ENCODE results near the gene MFGE8. TPM values are rescaled to one million over a fixed set of nuclear protein-coding genes. Genes with fewer than 3 reads are reported as not detected.
A peak's percentile ranks its signal among the peaks of the same experiment; 100 is the strongest.
"Not testable (repeated sequence)": the region's sequence is repeated elsewhere in the genome, so short reads cannot be mapped to it uniquely, and the experiment has no call there.

The MFGE8 gene
- total RNA-seq, 4 donors from 2014 or later, result 341 to 594 (median 450) TPM

- TF ChIP-seq, protein P1, sequence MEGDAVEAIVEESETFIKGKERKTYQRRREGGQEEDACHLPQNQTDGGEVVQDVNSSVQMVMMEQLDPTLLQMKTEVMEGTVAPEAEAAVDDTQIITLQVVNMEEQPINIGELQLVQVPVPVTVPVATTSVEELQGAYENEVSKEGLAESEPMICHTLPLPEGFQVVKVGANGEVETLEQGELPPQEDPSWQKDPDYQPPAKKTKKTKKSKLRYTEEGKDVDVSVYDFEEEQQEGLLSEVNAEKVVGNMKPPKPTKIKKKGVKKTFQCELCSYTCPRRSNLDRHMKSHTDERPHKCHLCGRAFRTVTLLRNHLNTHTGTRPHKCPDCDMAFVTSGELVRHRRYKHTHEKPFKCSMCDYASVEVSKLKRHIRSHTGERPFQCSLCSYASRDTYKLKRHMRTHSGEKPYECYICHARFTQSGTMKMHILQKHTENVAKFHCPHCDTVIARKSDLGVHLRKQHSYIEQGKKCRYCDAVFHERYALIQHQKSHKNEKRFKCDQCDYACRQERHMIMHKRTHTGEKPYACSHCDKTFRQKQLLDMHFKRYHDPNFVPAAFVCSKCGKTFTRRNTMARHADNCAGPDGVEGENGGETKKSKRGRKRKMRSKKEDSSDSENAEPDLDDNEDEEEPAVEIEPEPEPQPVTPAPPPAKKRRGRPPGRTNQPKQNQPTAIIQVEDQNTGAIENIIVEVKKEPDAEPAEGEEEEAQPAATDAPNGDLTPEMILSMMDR (IDR thresholded peaks at IDR 0.05), result no peak
- no peak for DNase-seq (ENCODE audit: low spot score)
- no peak for ATAC-seq (ENCODE audit: low FRiP score)
These were observed 17.4 kb upstream of the MFGE8 start for GRCh38 chr15:88930579-88930978.

DNA sequence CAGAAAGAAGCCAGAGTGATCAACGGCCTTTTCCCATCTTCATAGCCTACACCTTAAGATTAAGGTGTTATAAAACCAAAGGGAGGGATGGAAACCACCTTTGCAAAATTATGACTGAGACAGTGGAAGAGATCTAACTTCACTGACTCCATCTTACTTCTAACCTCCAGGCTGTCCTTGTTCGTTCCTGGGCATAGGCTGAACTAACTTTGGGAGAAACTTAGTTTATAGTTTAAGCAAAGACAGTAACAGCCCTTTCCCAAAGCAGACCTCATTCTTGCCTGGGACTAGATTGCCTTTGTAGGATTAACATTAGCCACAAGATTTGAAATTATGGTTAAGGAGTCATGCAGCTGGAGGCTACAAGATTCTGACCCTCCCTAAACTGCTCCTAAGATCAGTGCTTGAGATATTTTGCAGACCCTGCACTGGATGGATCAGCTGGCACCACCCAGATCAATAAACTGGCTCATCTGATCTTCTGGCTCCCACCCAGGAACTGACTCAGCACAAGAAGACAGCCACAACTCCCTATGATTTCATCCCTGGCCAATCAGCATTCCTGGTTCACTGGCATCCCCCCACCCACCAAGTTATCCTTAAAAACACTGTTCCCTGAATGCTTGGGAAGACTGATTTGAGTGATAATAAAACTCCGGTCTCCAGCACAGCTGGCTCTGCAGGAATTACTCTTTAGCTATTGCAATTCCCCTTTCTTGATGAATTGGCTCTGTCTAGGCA lies 16.3 kb upstream of the MFGE8 start:
- not testable (repeated sequence) for ATAC-seq (ENCODE audit: low FRiP score); DNase-seq (ENCODE audit: low spot score)

DNA sequence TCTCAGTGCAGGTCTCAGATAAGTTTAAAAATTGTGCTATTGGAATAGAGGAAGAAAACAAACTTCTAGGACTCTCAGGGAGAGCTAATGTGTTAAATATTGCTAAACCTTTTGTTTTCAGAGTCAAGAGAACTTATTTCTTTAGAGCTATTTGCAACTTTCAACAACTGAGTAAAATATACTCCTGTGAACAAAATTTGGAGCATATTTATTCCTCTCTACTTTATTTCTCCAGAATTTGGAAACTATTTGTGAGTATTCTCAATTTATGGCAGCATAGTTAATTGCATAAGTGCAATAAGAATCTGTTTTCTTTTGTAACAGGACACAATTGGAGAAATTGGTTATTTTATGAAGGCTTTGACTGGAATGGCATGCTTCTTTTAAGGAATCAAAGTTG lies 15.0 kb upstream of the MFGE8 start:
- not testable (repeated sequence) for ATAC-seq (ENCODE audit: low FRiP score); DNase-seq (ENCODE audit: low spot score)

GRCh38 chr15:88925648-88926047 lies 12.5 kb upstream of the MFGE8 start:
- ATAC-seq (ENCODE audit: low FRiP score), result not testable (repeated sequence)

GRCh38 chr15:88920892-88921435 lies 7.8 kb upstream of the MFGE8 start:
- not testable (repeated sequence) for DNase-seq (ENCODE audit: low spot score); ATAC-seq (ENCODE audit: low FRiP score)

More at GRCh38 chr15:88925648-88926047, 12.5 kb upstream of the MFGE8 start:
- not testable (repeated sequence) for DNase-seq (ENCODE audit: low spot score)

GRCh38 chr15:88920186-88920891 lies 7.2 kb upstream of the MFGE8 start:
- ATAC-seq (ENCODE audit: low FRiP score) (no peak), DNase-seq (ENCODE audit: low spot score) (no peak)
- TF ChIP-seq, protein P1 (IDR thresholded peaks at IDR 0.05), result no peak

GRCh38 chr15:88918738-88919137 lies 5.6 kb upstream of the MFGE8 start:
- ATAC-seq (ENCODE audit: low FRiP score) (peak; percentile 88), DNase-seq (ENCODE audit: low spot score) (peak; percentile 72)
- TF ChIP-seq, protein P1 (IDR thresholded peaks at IDR 0.05), result no peak

GRCh38 chr15:88917760-88918159 lies 4.6 kb upstream of the MFGE8 start:
- TF ChIP-seq, protein P1 (IDR thresholded peaks at IDR 0.05), result no peak
- no peak for DNase-seq (ENCODE audit: low spot score)
- ATAC-seq (ENCODE audit: low FRiP score), result no peak

DNA sequence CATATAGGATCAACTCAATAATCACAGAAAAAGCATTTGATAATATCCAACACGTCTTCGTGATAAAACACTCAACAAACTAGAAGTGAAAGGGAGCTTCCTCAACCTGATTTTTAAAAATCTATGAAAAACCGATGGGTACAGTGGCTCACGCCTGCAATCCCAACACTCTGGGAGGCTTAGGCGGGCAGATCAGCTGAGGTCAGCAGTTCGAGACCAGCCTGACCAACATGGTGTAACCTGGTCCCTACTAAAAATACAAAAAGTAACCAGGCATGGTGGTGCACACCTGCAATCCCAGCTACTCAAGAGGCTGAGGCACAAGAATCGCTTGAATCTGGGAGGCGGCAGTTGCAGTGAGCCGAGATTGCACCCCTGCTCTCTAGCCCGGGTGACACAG lies 2.2 kb upstream of the MFGE8 start:
- TF ChIP-seq, protein P1 (IDR thresholded peaks at IDR 0.05), result no peak
- ATAC-seq (ENCODE audit: low FRiP score) (no peak), DNase-seq (ENCODE audit: low spot score) (no peak)

Measured in omental fat pad (tissue), 4 donors.